HG02970 (cell line): ENCODE measurements around the gene SBK2.

Experiments used
- ATAC-seq: cut with Tn5 transposase; IDR thresholded peaks from one replicate; pipeline ENCODE4 v1.9.1; 2021; ENCODE audit warnings: mild to moderate bottlenecking, moderate library complexity, moderate number of reproducible peaks; ENCODE audit not compliant: unreplicated experiment, low FRiP score

The SBK2 gene

DNA sequence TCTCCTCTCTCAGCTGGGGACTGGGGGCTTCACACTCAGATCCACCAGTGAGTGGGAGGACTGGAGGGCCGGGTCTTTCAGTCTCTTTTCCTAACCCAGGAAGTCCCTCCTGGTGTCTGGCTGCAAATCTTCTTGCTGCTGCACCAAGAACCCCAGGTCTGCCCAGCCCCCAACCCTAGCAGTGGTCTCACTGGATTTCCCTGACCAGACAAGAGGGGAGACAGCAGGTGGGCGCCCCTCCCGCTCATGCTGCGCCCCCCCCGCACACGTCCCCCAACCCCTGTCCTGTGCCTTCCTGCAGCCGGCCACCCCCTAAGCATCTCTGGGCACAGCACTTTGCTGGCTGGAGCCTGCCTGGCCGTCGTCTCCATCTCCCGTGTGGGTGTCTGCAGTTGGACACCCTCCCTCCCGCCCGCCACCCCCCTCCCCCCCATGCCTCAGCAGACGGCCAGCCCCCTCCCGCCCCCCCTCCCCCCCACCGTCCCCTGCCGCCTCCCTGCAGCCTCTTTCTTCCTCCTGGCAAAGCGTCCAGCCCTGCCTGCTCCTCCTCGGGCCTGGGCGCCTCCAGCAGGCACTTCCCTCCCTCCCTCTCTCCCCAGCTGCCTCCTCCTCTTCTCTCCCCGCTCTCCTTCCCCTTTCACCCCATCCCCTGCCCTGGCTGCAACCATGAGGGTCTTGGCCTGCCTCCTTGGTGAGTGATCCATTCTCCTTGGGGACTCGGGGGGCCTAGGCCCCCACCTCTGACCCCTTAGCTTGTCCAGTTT lies 48.8 kb downstream of the SBK2 start, which contains the start of gene SSC5D:
SSC5D (plus strand) TSS at position 513 of the 764 bp plus-strand sequence; CDS start at position 667, 154 bp downstream.
- no peak for ATAC-seq

GRCh38 chr19:55486971-55487923 lies 49.7 kb downstream of the SBK2 start:
- ATAC-seq: no peak

- ATAC-seq: no peak
Measured at GRCh38 chr19:55486043-55486970, 50.6 kb downstream of the SBK2 start.

- no peak for ATAC-seq
Measured at GRCh38 chr19:55485439-55486011, 51.4 kb downstream of the SBK2 start.

DNA sequence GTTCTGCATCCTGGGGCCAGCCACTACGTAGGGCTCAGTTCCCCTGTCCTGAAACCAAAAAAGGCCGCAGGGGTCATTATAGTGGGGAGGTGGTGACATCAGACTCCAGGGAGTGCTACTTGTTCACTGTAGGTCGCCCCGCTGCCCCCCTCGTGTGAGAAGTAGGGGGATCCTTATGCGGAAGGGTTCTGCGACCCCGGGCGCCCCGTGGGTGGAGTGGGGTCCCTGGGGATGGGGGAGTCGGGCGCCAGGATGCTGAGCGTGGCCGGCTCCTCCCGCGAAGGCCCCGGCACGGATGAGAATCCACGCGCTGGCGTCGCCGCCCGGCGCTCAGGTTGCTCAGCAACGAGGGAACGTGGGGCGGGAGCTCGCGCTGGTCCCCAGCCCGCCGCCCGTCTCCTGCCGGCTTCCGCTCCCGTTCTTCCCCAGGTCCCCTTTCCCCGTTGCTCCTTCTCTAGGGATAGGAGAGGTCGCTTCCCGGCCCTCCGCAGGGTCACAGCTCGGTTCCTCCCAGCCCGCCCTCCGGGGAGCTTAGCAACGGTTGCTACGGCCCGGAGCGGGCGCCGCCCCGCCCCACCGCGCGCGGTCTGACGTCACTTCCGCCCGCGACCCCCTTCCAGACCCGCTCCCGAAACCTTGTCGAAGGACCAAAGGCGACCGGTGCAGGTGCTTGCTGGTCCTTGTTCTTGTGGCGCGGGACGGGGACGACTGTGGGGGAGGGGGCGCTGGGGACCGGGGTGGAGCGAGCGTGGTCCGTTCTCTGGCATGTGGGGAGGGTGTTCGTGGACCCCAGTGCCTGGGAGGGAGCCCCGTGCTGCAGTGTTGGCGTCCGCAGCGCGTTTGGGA lies 52.1 kb downstream of the SBK2 start, which contains the start of gene NAT14:
NAT14 (plus strand) TSS at position 596 of the 846 bp plus-strand sequence. CDS start 521 bp downstream, outside the sequence.
- ATAC-seq: no peak

DNA sequence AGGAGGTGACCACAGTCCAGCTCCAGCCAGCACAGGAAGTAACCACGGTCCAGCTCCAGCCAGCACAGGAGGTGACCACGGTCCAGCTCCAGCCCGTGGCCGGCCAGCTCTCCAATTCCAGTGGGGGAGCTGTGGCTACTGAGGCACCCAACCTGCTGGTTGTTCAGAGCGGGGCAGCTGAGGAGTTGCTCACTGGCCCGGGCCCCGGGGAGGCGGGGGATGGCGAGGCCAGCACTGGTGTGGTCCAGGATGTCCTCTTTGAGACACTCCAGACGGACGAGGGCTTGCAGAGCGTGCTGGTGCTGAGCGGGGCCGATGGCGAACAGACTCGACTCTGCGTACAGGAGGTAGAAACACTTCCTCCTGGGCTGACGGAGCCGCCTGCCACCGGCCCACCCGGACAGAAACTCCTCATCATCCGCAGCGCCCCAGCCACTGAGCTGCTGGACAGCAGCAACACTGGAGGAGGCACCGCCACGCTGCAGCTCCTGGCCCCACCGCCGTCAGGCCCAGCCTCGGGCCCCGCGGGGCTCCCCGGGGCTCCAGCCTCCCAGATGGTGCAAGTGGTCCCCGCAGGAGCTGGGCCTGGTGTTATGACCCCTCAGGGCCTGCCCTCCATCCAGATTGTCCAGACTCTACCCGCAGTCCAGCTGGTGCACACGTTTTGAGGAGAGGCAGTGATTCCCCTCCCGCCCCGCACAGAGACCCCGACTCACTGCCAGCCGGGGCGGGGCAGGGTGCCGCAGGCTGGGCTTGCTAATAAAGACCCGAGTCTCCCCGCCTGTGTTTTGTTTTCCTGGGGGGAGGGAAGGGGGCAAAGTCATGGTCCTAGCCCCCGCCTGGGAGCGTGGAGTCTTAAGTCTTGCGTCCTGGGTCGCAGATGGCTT lies 53.0 kb downstream of the SBK2 start:
- ATAC-seq: no peak

- ATAC-seq: no peak
Measured at GRCh38 chr19:55482967-55483705, 53.8 kb downstream of the SBK2 start.

DNA sequence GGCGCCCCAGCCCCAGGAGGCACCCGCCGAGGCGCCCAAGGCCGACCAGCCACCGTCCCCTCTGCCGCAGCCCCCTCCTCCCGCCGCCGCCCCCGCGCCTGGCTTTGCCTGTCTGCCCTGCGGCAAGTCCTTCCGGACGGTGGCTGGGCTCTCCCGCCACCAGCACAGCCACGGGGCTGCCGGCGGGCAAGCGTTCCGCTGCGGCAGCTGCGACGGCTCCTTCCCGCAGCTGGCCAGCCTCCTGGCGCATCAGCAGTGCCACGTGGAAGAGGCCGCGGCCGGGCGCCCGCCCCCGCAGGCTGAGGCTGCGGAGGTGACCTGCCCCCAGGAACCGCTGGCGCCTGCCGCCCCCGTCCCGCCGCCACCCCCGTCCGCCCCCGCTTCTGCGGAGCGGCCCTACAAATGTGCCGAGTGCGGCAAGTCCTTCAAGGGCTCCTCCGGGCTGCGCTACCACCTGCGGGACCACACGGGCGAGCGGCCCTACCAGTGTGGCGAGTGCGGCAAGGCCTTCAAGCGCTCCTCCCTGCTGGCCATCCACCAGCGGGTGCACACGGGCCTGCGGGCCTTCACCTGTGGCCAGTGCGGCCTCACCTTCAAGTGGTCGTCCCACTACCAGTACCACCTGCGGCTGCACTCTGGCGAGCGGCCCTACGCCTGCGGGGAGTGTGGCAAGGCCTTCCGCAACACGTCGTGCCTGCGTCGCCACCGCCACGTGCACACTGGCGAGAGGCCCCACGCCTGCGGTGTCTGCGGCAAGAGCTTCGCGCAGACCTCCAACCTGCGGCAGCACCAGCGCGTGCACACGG lies 54.6 kb downstream of the SBK2 start:
- ATAC-seq: no peak

- no peak for ATAC-seq
Measured at GRCh38 chr19:55481794-55482155, 55.2 kb downstream of the SBK2 start.

GRCh38 chr19:55481148-55481793 lies 55.7 kb downstream of the SBK2 start:
- no peak for ATAC-seq

DNA sequence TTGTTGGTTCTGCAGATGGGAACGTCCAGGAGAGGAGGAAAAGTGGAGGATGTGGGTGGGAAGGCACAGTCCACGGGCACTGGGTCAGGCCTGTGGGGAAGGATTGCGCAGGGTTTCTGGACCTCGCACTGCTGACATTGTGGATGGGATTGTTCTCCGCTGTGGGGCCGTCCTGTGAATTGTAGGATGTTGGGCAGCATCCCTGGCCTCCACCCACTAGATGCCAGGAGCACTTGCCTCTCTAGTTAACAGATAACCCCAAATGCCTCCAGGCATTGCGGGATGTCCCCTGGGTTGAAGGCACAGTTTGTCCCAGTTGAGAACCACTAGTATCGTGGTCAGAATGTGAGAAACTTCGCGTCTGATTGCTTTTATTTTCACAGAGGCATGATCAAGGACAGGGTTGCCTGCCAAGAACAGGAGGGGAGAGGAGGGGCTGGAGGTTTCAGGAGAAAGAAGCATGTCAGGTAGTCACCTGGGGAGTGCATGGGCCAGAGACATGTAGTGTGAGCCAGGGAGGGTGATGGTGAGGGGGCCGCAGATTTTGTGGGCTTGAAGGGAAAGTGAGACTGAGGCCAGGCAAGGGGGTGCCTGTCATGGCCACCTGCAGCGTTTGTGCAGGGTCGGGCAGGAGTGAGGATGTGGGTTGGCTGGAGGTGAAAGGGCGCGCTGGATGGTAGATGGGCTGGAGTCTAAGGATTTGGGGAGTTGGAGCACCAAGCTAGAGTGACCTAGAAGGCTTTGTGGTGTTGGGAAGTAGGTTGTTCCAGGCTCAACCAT lies 57.3 kb downstream of the SBK2 start:
- ATAC-seq: no peak

GRCh38 chr19:55479045-55479444 lies 57.9 kb downstream of the SBK2 start:
- ATAC-seq: no peak
